Vagina (tissue), 2 donors: ENCODE measurements around the gene MTMR2.

ENCODE experiments used
- CTCF ChIP-seq, 3 experiments: fragments of 450-650 bp in 2 of 3; fragments of 200-600 bp in 1 of 3; sonication (generic) in 1 of 3; IDR thresholded peaks; one replicate each; pipeline ENCODE4 v1.5.1; 2017 to 2019; ENCODE audit warnings: antibody characterized with exemption in 3 of 3, mild to moderate bottlenecking in 2 of 3, moderate library complexity in 2 of 3
- POLR2A ChIP-seq, 2 donors: fragments of 450-650 bp; IDR thresholded peaks; one replicate each; pipeline ENCODE4 v1.6.1; 2017; ENCODE audit warnings: antibody characterized with exemption in 2 of 2, mild to moderate bottlenecking in 2 of 2, moderate library complexity in 2 of 2
- POLR2AphosphoS5 ChIP-seq, 2 donors: sonication (generic); formaldehyde crosslinking; IDR thresholded peaks; one replicate each; pipeline ENCODE4 v1.9.0; 2017; ENCODE audit warnings: antibody characterized with exemption in 2 of 2, mild to moderate bottlenecking in 2 of 2, low read depth in 1 of 2; ENCODE audit not compliant: insufficient read depth in 1 of 2

- TF ChIP-seq POLR2A (IDR thresholded peaks at IDR 0.05) (no peak), CTCF (IDR thresholded peaks at IDR 0.05) (no peak), POLR2AphosphoS5 (IDR thresholded peaks at IDR 0.05; ENCODE audit: insufficient read depth in 1 of 2, low read depth in 1 of 2) (no peak)
Observed at GRCh38 chr11:95793116-95793515, 130.8 kb downstream of the MTMR2 start.
